NB4 (cell line): ENCODE results near the gene TFAP2A.
A peak's percentile ranks its signal among the peaks of the same experiment; 100 is the strongest.

Experiments used
- DNase-seq: peaks from one replicate; pipeline ENCODE4 v3.0.0; 2010; ENCODE audit warnings: low read depth
- H3K4me3 ChIP-seq: one replicate; pipeline ENCODE4 v1.5.1; 2011; ENCODE audit warnings: mild to moderate bottlenecking, low read depth, low read length, moderate library complexity
- CTCF ChIP-seq: IDR thresholded peaks from one replicate; pipeline ENCODE4 v1.5.1; 2012; ENCODE audit warnings: low read depth, low read length
- MAX ChIP-seq: IDR thresholded peaks from 2 replicates; pipeline ENCODE4 v1.6.1; 2011; ENCODE audit warnings: low read depth, low read length
- MYC ChIP-seq: IDR thresholded peaks from 2 replicates; pipeline ENCODE4 v1.6.1; 2011; ENCODE audit warnings: low read depth, low read length
- POLR2A ChIP-seq: IDR thresholded peaks from 2 replicates; pipeline ENCODE4 v1.6.1; 2011; ENCODE audit warnings: mild to moderate bottlenecking; ENCODE audit not compliant: insufficient read length; ENCODE audit errors: extremely low read depth

The TFAP2A gene

GRCh38 chr6:10401632-10402223, 13.1 kb downstream of the TFAP2A start:
- peak overlapping the region; percentile 78 for H3K4me3 ChIP-seq
- TF ChIP-seq MYC (no peak), POLR2A (no peak), CTCF (no peak)
- no peak for DNase-seq

DNA sequence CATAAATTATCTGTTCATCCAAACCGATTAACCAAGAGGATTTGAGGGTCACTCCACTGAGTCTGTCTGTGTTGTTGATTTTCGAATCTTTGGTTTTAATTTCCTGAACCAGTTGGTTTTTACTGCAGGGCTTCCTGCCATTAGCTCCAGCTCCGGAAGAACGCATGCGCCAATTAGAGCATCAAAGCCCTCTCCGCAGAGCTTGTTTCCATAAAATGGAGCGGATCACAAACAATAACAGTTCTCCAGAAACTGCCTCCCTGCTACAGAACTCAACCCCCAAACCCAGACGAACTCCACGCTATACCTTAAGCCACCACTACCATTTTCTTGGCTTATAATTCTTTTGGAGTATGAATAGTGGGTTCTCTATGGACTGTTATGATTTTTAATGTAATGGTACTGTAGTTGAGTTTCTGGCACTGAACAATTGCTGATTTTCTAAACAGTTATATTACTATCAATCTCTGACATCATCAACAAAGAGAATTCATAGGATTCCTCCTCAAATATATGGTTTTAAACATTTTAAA, 13.8 kb downstream of the TFAP2A start:
- no peak for TF ChIP-seq CTCF
- no peak for TF ChIP-seq MYC
- no peak for TF ChIP-seq MAX
- no peak for TF ChIP-seq POLR2A

DNA sequence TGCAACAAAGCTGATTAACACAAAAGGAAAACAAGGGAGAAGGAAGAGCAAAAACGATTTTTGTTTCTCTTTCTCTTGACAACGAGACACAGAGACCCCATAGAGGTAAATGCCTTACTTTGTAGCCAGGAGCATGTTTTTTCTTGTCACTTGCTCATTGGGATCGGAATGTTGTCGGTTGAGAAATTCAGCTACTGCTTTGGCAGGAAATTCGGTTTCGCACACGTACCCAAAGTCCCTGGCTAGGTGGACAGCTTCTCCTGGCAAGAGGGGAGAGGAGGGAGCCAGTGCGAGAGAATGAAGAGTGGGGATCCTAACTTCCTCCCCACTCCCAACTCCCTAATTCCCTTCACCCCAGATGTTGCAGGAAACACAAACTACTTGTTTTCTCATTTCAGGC, 14.5 kb downstream of the TFAP2A start:
- no peak for DNase-seq
- no peak overlapping the region for H3K4me3 ChIP-seq
- no peak for TF ChIP-seq POLR2A

More for the DNA sequence above, 13.8 kb downstream of the TFAP2A start:
- H3K4me3 ChIP-seq, result no peak overlapping the region
- no peak for DNase-seq

GRCh38 chr6:10399451-10399850, 15.4 kb downstream of the TFAP2A start:
- DNase-seq, result no peak
- H3K4me3 ChIP-seq, result no peak overlapping the region
- no peak for TF ChIP-seq CTCF
- no peak for TF ChIP-seq MYC
- TF ChIP-seq POLR2A, result no peak
- TF ChIP-seq MAX, result no peak

GRCh38 chr6:10398446-10399218, 16.2 kb downstream of the TFAP2A start:
- DNase-seq, result no peak
- TF ChIP-seq MAX (no peak), POLR2A (no peak), MYC (no peak), CTCF (no peak)
- no peak overlapping the region for H3K4me3 ChIP-seq

GRCh38 chr6:10397756-10398445, 17.0 kb downstream of the TFAP2A start:
- TF ChIP-seq CTCF, result no peak
- no peak for TF ChIP-seq MAX
- TF ChIP-seq MYC, result no peak
- no peak for TF ChIP-seq POLR2A
- no peak for DNase-seq
- no peak overlapping the region for H3K4me3 ChIP-seq
